ENCODE results near the gene CD44.
A peak's percentile ranks its signal among the peaks of the same experiment; 100 is the strongest.

CD44 gene

GRCh38 chr11:35141071-35141470, 2.1 kb downstream of the CD44 start:
- DNase-seq: no peak

DNA sequence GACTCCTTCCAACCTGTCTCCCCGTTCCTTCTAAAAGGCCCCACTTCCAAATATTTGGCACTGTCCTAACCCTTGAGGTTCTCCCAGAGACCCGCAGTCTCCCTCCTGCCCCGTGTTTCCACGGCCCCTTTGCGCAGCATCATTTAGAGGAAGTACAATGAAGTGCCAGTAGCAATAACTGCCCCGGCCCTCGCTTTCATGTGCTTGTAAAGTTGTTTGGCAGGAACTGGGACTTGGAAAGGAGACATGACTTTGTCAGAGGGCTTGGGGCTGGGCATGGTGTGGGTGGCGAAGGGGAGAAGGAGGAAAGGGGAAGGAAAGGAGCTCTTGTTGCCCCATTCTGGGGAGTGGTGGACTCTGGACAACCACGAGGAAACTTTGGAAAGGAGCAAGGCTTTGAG, 2.6 kb downstream of the CD44 start:
- no peak for DNase-seq

- DNase-seq: no peak
Measured at GRCh38 chr11:35142481-35143075, 3.6 kb downstream of the CD44 start.

DNA sequence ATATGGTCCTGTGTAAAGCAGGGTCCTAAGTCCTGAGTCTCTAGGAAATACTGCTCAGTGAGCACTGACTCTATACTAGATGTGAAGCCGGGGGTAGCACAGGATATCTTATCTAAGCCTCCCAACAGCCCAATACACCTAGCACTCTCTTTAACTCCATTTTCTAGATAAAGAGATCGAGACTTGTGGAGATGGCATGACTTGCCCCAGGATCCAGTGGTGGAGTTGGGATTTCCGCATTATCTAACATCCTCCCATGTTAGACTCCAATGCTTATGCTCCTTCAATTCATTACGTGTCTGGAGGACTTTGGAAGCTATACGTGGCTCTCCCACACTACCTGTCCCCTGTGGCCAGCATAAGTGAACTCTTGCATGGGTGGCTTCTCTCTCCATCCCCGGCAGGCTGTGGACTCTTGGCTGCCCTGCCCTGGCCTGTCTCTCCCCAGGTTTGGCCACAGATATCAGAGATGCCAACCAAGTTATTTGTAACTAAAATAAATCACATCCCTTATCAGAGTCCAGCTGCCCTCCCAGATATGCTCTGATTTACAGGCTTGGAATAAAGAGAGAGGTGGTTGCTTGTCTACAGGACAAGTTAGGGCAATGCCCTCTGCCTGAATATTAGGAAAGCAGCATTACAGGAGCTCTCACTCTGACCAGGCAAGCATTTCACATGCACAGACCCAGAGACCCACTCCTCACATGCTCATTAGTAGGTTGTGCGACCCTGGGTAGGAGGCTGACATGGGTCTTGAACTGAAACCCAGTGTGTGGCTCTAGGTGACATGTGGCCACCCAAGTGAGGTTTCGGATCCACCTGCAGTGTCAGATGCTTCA, 4.5 kb downstream of the CD44 start:
- no peak for DNase-seq

DNA sequence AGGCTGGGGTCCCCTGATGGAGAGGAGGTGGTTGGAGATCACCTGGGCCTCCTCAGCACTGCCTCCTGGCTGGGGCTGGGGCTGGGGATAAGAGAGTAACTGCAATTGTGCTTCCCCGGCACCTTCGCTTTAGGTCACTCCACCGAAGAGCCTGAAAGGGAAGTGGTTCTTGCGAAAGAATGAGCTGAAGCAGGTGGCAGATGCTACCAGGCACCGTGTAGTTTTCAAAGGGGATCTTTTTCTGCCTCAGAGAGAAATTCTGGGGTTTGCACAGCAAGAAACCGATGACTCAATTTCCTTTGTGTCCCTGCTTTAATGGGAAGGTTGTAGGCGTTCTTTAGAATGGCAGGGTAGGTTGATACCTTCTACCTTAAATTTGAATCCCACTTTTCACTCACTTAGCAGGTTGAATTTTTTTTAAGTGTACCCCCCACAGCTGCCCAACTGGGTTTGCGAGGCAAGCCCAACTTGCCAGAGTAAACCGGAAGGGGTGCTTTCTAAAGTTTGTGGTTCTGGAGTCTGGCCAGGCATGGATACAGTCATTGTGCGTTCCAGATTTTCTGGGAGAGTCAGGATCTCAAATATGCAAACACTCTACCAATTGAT, 5.3 kb downstream of the CD44 start:
- DNase-seq: no peak

GRCh38 chr11:35144806-35145205, 5.8 kb downstream of the CD44 start:
- DNase-seq: no peak

GRCh38 chr11:35145271-35145670, 6.3 kb downstream of the CD44 start:
- peak in 1 of 2 experiments; percentile 49 for DNase-seq

- no peak for DNase-seq
Measured at GRCh38 chr11:35146074-35146521, 7.1 kb downstream of the CD44 start.

DNA sequence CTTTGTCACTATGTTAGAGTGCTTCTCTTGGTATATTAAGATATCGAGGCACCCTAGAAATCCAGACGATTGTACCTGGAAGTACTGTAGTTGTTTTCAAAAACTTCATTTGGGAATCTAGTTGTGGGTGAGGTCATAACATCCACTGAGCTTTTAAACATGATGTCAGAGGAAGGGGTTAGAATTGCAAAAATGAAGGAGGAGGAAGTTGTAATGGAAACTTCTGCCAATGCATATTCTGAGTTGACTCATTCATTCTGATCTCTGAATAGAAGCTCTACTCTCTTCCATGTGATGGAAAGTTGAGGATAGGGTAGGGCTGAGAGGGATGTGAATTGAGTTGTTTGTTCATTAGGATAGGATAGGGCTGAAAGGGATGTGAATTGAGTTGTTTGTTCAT, 7.7 kb downstream of the CD44 start:
- no peak for DNase-seq

GRCh38 chr11:35147235-35147634, 8.3 kb downstream of the CD44 start:
- no peak for DNase-seq

DNA sequence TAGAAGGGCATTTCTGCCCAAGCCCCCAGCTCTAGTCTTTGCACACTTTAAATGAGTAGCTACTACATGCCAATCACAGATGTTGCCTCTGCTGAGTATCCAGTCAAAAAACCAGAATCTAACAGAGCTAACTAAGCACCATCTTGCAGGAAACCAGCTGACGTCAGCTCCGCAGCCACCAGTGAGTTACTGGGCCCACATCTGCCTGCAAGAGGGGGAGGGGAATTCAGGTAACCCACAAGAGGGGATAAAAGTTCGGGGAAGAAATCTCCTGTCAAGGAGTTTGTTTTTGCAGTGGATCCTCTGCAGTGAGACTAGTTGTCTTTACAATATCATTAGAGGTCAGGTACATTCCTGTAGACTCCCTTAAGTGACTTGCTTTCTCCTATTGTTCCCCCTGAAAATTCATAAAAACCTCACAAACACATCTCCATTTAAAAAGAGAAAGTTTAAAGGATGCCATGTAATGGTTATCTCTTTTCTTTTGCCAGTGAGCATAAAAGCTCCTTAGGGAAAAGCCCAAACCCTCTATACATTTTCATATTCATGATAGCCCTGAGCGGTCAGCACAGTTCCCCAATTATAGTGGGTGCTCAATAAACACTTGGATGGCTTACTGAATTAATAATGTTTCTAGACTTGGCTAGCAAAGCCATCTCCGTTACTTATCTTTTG, 9.3 kb downstream of the CD44 start:
- DNase-seq: no peak

DNA sequence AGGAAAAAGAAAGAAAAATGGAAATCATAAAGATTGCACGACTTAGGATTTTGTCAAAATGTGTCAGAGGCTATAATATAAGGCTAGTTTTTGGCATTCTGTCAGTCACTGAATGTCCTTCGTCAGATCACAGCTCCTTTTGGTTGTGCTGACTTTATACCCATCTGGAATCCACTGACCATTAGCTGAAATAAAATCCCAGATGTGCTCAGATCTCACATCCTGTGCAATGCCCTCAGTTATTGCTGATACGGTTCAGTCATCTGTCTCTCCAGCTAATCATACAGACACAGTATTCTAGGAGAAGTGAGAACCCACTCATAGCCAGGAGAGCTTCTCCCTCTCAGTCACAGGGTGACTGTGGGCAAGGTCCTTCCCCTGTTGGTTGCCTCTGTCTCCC, 11.5 kb downstream of the CD44 start:
- DNase-seq: no peak

GRCh38 chr11:35151241-35151640, 12.3 kb downstream of the CD44 start:
- DNase-seq: no peak

GRCh38 chr11:35151683-35152280, 12.8 kb downstream of the CD44 start:
- no peak for DNase-seq

DNA sequence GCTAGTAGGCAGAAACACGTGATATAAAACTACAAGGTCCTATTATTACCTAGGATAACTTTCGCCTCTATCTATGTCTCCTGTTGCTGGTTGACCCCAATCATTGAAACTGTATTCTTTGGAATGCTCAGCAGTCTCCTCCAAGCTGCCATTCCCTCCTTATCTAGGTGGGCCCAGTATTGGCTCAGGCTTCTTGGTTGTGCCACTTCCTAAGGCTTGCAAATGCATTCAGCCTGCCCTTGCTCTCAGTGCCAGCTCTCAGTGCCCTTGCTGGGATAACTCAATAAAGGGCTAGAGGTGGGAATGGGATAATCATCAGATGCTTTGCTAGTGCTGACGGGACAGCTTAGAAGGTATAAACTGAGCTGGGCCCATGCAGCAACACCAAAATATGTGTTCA, 13.6 kb downstream of the CD44 start:
- DNase-seq: no peak

DNA sequence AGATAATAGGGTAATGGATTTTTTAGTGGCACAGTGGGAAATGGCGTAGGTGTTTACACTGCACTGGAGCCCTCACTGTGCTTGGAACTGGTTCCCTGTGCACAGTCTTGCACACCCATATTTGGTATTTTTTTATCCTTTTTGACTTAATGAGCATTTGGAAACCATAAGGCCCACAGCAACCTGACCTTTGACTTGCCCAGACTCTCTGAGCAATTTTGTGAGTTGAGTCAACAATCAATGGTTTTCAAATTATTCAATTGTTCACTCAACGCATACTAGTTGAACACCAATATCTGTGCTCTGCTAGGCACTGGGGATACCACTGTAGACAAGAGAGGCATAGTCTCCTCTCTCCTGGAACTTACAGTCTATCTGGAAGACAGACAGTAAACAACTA, 14.3 kb downstream of the CD44 start:
- no peak for DNase-seq

- DNase-seq: no peak
Measured at GRCh38 chr11:35154952-35155351, 16.0 kb downstream of the CD44 start.

DNA sequence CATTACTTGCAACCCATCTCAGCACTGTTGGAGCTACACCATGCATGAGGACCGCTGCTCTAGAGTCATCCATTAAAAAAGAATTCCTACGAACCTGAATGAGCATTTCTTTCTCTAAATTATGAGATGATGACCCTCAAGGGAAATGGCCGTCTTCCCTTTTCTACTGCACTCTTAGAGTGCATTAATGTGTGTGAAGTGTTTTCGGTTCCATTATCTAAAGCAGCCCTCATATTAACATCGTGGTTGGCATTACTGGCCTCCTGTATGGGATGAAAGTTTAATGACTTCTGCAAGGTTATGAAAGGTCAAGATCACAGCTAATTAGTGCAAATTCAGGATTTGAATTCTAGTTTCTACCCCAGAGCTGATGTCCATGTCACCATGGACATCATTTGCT, 16.7 kb downstream of the CD44 start:
- DNase-seq: no peak

DNA sequence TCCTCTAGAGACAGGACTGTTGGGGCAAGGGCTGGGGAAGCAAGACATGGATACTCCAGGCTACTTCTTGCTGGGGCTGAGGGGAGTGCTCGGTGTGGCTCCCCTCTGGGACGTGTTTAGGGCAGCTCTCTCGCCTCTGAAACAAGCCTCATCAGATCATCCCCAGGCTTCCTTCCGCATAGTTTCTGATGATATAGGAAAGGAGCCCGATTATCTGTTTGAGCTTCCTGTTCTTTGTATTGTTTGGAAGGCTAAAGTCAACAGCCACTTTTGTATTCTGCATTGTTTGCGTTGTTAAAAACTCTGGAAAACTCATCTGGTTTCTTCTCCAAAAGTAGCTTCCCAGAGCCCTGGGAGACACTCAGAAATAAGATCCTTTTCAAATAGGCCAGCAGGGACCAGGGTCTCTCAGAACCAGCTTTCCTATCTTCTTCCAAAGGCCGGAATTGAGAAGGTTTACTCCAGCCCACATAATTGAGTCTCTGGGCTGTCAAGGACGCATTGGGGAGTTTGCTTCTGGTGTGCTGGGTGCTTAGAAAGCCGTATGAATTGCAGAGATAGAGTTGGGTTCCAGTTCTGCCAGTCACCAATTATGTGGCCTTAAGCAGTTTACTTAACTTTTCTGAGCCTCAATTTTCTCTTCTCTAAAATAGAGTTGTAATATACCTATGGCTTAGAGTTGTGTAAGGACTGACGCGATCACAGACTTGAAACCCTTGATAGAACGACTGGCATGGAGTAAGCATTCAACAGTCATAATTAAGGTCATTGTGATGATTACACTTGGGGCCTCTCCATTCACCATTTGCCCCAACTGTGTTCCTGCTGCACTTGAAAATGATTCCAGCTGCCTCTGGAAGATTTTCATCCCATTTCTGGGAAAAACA, 19.1 kb downstream of the CD44 start:
- no peak for DNase-seq

DNA sequence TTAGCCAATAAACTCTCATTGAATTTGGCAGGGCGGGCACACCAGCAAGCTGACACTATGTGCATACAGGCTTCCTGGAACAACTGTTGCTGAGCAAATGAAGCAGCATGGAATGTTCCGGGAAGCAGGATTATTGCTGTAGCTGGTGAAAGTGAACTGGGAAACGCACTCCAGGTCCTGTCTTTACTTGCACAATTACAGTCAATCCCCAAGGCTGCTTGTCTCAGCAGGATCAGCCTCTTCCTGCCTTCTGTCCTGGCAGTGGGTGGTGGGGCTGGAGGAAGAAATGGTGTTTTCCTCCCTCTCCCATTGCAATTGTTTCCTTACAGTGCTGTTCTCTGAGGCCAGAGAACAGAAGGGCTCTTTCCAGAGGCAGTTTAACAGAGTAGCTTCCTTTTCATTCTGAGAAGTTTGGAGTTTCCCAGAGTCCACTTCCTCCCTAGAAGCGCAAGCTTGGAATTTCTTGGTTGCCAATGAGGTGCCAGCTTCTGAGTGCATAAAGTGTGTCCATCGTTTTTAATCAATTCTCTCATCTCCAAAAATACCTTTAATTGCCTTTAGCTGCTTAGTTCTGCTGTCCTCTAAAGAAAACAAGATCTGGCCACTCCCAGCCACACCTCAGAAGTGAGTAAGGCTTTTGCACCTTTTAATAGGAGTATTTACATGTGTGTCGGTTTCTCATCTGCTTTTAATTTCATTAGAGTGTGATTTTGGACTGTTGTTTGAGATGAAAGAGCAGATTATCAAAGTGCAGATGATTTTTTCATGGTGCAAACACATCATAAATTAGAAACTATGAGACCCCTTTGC, 19.9 kb downstream of the CD44 start:
- no peak for DNase-seq

DNA sequence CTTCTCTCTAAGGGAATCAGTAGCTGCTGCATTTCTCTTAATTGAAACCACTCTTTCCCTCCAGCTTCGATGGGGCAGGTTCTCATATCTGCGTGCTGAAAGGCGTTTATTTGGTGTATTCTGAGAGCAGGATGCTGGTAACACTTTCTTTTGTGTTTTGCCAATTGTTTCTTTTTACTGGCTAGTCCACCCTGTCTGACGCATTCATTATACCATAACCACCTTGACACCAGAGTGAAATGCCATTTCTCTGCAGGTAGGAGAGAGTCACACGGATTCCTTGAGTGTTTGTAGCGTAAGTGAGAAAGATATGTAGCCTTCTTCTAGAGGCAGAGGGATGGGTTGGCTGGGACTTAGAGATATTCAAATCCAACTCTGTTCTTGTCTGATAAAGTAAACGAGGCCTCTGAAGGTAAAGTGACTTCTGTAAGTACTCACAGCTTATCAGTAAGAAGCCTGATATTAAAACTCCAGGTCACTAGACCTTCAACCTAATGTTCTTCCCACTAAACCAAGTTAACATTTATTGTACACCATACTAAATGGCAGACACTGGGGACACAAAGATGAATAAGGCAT, 21.4 kb downstream of the CD44 start:
- no peak for DNase-seq
